Nephron (organoid): ENCODE data around the gene TTC1.

Experiments used
- H3K27ac Mint-ChIP-seq, 3 experiments: 2 replicates each; pipeline ENCODE4 v1.8.0; 2020; ENCODE audit warnings: mixed read lengths in 3 of 3, mild to moderate bottlenecking in 2 of 3, moderate library complexity in 1 of 3
- H3K27me3 Mint-ChIP-seq: 2 replicates; pipeline ENCODE4 v1.8.0; 2021; ENCODE audit warnings: low read depth, mild to moderate bottlenecking, moderate library complexity, mixed read lengths
- H3K36me3 Mint-ChIP-seq: 2 replicates; pipeline ENCODE4 v1.8.0; 2020; ENCODE audit warnings: low read depth, mixed read lengths
- H3K4me1 Mint-ChIP-seq: 2 replicates; pipeline ENCODE4 v1.8.0; 2020; ENCODE audit warnings: mixed read lengths
- H3K4me3 Mint-ChIP-seq, 3 experiments: 2 replicates each; pipeline ENCODE4 v1.8.0; 2020; ENCODE audit warnings: mild to moderate bottlenecking in 3 of 3, mixed read lengths in 3 of 3, moderate library complexity in 2 of 3
- H3K9me3 Mint-ChIP-seq: 2 replicates; pipeline ENCODE4 v1.8.0; 2020; ENCODE audit warnings: mixed read lengths
- TF ChIP-seq, protein P1 (sequence below), 3 experiments: fragments of 200-600 bp; sonication (generic); IDR thresholded peaks; one replicate each; pipeline ENCODE4 v1.5.0; 2021; ENCODE audit warnings: antibody characterized with exemption in 3 of 3; ENCODE audit not compliant: unreplicated experiment in 3 of 3

The TTC1 gene

DNA sequence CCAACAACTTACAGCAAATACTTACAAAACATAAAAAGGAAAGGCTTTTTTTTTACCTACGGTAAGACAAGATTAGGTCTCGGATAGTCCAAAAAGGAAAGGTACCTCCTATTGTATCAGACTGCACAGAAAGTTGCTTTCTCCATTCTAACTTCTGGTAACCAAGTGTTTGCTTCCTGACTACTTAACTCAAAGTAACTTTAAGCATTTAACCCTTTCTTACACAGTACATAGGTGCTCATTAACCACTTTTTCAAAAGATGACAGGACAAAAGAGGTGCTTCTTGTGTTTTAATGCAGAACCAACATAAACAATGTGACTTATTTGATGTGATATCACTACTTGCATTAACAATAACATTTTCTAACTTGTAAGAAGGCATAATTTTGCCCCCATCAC is 87.2 kb downstream of the TTC1 start:
- no peaks in the 10 kb centered on the region for H3K27me3 Mint-ChIP-seq
- H3K4me3 Mint-ChIP-seq: no peak overlapping the region
- TF ChIP-seq, protein P1, sequence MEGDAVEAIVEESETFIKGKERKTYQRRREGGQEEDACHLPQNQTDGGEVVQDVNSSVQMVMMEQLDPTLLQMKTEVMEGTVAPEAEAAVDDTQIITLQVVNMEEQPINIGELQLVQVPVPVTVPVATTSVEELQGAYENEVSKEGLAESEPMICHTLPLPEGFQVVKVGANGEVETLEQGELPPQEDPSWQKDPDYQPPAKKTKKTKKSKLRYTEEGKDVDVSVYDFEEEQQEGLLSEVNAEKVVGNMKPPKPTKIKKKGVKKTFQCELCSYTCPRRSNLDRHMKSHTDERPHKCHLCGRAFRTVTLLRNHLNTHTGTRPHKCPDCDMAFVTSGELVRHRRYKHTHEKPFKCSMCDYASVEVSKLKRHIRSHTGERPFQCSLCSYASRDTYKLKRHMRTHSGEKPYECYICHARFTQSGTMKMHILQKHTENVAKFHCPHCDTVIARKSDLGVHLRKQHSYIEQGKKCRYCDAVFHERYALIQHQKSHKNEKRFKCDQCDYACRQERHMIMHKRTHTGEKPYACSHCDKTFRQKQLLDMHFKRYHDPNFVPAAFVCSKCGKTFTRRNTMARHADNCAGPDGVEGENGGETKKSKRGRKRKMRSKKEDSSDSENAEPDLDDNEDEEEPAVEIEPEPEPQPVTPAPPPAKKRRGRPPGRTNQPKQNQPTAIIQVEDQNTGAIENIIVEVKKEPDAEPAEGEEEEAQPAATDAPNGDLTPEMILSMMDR (IDR thresholded peaks at IDR 0.05; ENCODE audit: unreplicated experiment in 3 of 3): no peak
- no peak overlapping the region for H3K27ac Mint-ChIP-seq
- H3K36me3 Mint-ChIP-seq: peaks cover 43% of the 10 kb centered on the region
- no peaks in the 10 kb centered on the region for H3K9me3 Mint-ChIP-seq
- peaks cover 13% of the 10 kb centered on the region for H3K4me1 Mint-ChIP-seq

DNA sequence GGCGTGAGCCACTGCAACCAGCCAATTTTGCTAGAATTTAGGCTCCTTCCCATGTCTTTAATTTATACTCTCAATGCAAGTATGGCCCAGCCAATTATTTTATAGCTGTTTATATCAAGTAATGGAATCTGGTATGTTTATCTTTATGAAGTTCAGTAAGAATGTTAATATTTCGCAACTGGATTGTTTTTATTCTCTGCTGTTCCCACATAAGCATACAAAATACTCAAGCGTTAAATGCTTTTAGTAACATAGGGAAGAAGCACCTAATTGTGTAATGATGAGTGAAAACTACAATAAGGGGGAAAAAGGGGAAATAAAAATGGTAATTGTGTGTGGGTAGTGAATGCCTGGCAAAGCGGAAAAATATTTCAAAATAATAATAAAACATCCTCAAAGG is 89.1 kb downstream of the TTC1 start:
- Mint-ChIP-seq H3K27me3 (no peaks in the 10 kb centered on the region), H3K36me3 (peaks cover 36% of the 10 kb centered on the region), H3K4me3 (no peak overlapping the region), H3K9me3 (no peaks in the 10 kb centered on the region), H3K27ac (peak overlapping the region in 1 of 3 experiments; percentile 70), H3K4me1 (peaks cover 13% of the 10 kb centered on the region)
- TF ChIP-seq, protein P1 (IDR thresholded peaks at IDR 0.05; ENCODE audit: unreplicated experiment in 3 of 3): no peak

DNA sequence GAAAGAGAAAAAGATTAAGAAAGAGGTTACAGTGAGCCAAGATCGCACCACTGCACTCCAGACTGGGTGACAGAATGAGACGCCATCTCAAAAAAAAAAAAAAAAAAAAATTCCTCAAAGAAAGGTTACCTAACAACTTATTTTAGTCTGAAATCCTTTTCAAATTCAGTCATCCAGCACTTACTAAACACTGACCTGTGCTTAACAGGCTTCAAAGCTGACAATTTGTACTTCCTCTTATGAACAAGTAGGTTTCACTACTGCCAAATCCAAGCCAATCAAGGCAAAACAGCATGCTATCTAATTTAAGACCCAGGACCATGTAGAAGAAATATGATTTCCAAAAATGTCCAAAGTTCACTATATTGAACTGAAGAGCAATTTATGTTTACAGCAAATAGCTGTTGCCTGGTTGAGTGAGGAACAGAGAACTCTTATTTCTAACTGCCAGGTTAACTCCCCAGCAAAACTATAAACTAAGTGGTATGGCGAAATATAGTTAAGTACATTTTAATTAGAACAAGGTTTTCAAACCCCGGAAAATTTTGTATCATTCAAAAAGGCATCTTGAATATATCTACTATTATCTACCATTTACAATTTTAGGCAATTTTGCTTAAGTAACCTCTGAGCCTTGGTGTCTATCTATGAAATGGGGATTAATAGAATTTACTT is 96.9 kb downstream of the TTC1 start:
- Mint-ChIP-seq H3K9me3 (no peaks in the 10 kb centered on the region), H3K36me3 (peaks cover 41% of the 10 kb centered on the region), H3K4me3 (no peak overlapping the region), H3K4me1 (peaks cover 10% of the 10 kb centered on the region), H3K27me3 (no peaks in the 10 kb centered on the region), H3K27ac (peak overlapping the region; percentile 34 to 72 (median 56))
- TF ChIP-seq, protein P1 (IDR thresholded peaks at IDR 0.05; ENCODE audit: unreplicated experiment in 3 of 3): no peak

DNA sequence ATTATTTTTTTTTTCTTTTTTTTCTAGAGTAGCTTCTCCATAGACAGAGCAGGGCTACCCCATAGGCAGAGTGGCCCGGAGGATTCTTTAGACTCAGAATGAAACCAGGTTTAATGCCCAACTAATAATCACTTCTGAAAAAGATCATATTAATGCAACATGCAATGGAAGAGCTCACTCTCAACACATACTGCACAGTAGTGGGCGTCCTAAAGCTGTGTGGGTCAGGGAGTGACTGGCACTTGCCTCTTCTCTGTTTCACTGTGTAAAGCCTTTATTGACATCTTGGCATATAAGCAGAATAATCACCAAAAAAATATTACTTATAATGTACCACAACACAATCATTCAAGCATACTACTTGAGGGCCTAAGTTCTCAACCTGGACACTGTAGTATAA is 99.2 kb downstream of the TTC1 start:
- no peaks in the 10 kb centered on the region for H3K27me3 Mint-ChIP-seq
- no peaks in the 10 kb centered on the region for H3K9me3 Mint-ChIP-seq
- no peak overlapping the region for H3K4me3 Mint-ChIP-seq
- H3K4me1 Mint-ChIP-seq: peaks cover 10% of the 10 kb centered on the region
- H3K27ac Mint-ChIP-seq: no peak overlapping the region
- TF ChIP-seq, protein P1 (IDR thresholded peaks at IDR 0.05; ENCODE audit: unreplicated experiment in 3 of 3): no peak
- peaks cover 53% of the 10 kb centered on the region for H3K36me3 Mint-ChIP-seq
